ENCODE measurements around the gene CLDN4.

DNA sequence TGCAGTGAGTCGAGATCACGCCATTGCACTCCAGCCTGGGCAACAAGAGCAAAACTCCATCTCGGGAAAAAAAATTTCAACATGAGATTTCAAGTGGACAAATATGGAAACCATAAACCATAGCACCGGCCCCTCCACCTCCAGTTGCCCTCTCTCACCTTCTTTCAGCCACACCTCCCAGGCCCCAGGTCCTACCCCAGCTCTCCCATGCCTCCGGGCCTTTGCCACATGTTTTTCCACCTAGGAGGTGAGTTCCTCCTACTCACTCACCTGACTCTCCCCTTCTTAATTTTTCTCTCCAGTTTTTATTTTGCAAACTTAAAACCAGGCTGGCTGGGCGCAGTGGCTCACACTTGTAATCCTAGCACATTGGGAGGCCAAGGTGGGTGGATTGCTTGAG, 13.7 kb upstream of the CLDN4 start:
- TF ChIP-seq CTCF (conservative IDR thresholded peaks at IDR 0.05; ENCODE audit: low read length) (no peak), EZH2phosphoT487 (IDR thresholded peaks at IDR 0.05; ENCODE audit: borderline replicate concordance) (no peak)
